Measurements from ENCODE around the gene EXD3.

EXD3 gene

DNA sequence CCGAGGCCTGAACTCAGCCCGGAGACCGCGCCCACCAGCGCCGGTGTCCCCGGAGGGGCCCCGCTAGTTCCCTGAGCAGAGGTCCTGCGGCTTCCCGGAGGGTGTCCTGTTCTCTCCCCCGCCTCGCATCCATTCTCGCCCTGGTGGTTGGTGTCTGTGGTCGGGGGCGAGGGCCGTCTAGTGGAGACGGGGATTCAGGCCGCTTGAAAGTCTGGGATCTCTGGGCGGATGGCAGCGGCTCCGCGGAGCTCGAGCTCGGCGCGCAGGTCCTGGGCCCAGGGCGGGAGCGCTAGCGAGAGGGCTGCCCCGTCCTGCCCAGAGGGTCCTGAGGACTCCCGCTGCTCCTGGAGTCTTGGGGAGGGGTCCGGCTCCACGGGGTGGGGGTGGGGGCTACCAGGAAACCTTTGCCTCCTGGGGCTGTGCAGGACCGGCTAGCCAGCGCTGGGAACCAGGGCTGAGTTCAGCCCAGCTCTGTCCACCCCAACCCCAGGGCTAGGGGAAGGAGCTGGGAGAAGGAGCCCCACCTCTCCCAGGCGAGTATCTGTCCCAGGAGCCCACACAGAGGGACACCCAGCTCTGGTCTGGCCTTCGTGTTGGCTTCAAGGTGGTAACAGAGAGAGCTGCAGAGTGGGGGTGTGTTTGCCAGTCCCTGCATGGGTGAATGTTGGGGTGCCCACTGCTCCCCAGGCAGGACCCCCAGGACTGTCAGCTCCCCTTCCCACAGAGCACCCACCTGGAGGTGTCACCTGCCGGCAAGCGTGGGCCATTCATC is 141.4 kb downstream of the EXD3 start:
- no peak for DNase-seq (ENCODE audit: low read depth)
- TF ChIP-seq, protein P1, sequence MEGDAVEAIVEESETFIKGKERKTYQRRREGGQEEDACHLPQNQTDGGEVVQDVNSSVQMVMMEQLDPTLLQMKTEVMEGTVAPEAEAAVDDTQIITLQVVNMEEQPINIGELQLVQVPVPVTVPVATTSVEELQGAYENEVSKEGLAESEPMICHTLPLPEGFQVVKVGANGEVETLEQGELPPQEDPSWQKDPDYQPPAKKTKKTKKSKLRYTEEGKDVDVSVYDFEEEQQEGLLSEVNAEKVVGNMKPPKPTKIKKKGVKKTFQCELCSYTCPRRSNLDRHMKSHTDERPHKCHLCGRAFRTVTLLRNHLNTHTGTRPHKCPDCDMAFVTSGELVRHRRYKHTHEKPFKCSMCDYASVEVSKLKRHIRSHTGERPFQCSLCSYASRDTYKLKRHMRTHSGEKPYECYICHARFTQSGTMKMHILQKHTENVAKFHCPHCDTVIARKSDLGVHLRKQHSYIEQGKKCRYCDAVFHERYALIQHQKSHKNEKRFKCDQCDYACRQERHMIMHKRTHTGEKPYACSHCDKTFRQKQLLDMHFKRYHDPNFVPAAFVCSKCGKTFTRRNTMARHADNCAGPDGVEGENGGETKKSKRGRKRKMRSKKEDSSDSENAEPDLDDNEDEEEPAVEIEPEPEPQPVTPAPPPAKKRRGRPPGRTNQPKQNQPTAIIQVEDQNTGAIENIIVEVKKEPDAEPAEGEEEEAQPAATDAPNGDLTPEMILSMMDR (conservative IDR thresholded peaks at IDR 0.05; ENCODE audit: low read length) = no peak
- no peak overlapping the region for H3K4me3 ChIP-seq (ENCODE audit: low read length)

DNA sequence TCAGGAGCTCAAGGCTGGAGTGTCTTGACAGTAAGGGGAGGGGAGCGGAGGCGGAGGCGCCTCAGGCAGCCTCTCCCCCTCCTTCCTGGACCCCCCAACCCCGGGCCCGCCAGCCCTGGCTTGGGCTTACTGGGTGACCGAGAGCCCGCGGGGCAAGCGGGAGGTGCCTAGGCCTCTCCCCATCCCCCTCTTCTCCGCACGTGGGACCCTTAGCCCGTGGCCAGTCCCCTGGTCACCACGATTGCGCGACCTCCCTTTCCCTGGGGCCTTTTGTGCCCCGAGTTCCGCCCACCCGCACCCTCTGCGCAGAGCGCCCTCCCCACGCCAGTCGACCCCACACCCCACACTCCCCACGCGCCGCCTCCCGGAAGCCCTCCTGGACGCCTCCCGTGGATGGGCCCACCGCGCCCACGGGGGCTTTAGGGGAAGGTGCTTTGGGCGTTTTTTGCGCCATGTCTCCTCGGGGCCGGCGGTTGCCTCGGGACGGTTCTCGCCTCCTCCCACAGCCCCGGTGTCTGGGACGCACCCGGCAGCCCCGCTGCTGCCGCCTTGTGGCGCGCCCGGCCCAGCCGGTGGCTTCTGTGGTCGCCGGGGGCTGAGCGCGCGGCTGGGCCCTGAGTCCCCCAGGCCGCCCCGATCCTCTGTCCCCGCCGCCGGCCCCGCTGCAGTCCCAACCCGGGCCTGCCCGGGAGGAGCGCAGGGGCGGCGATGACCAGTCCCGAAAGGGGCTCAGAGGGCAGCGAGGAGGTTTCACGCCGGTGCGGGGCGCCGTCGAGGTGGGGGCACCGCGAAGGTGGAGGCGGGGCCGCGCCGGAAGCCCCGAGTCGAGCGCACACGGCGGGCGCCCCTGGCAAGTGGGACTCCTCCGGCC is 142.3 kb downstream of the EXD3 start:
- TF ChIP-seq, protein P1 (conservative IDR thresholded peaks at IDR 0.05; ENCODE audit: low read length) = peak; percentile 27; the same call in 1 of the 2 replicates
- H3K4me3 ChIP-seq (ENCODE audit: low read length) = no peak overlapping the region

DNA sequence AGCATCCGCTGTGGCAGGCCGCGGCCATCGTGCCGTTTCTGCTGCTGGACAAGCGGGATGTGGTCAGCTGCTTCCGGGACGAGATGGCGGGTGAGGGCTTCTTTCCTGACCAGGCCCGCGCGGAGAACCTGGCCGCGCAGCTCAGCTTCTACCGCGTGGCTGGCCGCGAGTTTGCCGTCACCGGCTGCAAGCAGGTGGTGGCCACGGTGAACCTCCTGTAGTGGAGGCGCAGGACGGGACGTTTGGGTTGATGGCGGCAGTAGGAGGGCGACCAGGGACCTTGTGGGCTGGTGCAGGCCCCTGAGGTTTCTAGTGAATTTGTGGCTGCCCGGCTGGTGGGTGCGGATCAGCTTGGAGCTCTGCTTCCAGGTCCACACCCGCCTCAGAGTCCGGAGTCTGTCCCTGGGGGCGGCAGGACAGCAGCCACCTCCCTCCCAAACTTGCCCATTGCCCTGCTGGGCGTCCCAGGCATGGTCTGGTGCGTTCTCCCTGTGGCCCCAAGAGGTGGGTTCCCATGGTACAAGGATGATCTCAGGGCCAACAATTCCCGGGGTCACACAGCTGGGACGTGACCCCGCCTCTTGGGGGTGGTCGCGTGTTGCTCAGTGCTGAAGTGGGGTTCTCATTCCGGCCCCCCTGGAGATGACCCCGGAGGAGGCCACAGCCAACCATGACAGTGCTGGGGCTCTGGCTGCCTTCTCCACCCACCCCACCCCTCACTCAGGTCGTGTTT is 143.1 kb downstream of the EXD3 start:
- TF ChIP-seq, protein P1 (conservative IDR thresholded peaks at IDR 0.05; ENCODE audit: low read length) = no peak
- no peak overlapping the region for H3K4me3 ChIP-seq (ENCODE audit: low read length)
- no peak for DNase-seq (ENCODE audit: low read depth)

More for the DNA sequence above, 142.3 kb downstream of the EXD3 start:
- DNase-seq (ENCODE audit: low read depth) = peak; percentile 27

DNA sequence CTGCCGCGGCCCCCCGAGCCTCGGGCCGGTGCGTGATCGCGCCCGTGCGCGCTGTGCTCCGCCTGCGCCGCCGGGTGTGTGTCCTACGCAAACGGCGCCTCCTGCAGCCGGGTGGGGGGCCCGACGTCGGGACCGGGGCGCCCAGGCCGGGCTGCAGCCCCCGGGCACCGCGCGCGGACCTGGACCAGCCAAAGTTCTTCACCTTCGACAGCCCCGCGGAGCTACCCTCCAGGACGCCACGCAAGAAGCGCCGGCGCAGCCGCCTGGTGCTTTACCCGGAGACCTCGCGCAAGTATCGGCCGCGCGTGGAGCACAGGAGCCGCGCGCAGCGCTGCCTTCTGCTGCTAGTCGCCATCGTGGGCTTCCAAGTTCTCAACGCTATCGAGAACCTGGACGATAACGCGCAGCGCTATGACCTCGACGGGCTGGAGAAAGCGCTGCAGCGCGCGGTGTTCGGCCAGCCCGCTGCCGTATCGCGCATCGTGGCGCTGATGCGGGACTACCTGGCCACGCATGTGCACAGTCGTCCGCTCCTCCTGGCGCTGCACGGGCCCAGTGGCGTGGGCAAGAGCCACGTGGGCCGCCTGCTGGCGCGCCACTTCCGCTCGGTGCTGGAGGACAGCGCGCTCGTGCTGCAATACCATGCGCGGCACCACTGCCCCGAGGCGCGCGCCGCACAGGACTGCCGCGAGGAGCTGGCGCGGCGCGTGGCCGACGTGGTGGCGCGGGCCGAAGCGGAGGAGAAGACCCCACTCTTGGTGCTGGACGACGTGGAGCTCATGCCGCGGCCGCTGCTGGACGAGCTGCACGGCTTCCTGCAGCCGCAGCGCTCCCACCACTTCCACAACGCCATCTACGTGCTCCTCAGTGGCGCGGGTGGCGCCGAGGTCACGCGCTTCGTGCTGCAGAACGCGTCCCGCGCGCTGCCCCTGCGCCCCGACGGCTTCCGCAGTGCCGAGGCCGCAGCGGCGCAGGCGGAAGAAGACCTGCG is 143.9 kb downstream of the EXD3 start:
- TF ChIP-seq, protein P1 (conservative IDR thresholded peaks at IDR 0.05; ENCODE audit: low read length) = no peak
- peak overlapping the region; percentile 73 for H3K4me3 ChIP-seq (ENCODE audit: low read length)
- no peak for DNase-seq (ENCODE audit: low read depth)

DNA sequence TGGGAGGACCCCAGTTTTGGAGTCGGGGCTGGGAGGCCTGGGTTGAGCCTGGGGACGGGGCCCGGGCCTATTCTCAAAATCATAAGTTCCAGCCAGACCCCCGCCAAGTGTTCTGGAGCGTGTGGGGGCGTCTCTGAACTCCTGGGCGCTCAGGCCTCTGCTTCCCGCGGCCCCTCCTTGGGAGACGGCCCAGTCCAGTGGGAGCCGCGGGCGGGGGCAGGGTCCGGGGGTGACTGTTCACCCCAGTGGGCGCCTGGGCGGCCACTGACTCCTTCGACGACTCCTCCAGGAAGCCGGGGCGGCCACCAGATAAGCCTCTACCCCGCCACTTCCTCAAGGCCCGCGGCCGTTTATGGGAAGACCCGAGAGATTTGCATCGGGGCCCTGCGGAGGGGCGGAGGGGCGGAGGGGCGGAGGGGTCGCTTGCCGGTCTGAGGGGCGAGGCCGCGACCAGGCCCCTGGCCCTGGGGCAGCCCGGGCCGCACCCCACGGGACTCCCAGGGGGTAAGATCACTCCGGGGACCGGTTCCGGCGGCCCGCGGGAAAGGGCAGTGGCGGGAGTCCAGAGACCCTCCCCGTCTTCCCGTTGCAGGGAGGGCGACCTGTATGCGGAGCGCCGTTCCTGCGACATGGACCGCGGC is 144.8 kb downstream of the EXD3 start:
- peak overlapping the region; percentile 73 for H3K4me3 ChIP-seq (ENCODE audit: low read length)
- DNase-seq (ENCODE audit: low read depth) = no peak
- TF ChIP-seq, protein P1 (conservative IDR thresholded peaks at IDR 0.05; ENCODE audit: low read length) = no peak

All from AG10803 (cell line).